WI38 (cell line): ENCODE results near the gene SOX12.

Experiments used
- H3K4me3 ChIP-seq: 2 replicates; pipeline ENCODE4 v1.5.1; 2011; ENCODE audit warnings: low read depth, mild to moderate bottlenecking, control low read depth, low read length
- TF ChIP-seq, protein P1 (sequence below): IDR thresholded peaks from 2 replicates; pipeline ENCODE4 v1.5.1; 2012; ENCODE audit warnings: low read depth, mild to moderate bottlenecking, control low read depth, low read length

Gene SOX12

DNA sequence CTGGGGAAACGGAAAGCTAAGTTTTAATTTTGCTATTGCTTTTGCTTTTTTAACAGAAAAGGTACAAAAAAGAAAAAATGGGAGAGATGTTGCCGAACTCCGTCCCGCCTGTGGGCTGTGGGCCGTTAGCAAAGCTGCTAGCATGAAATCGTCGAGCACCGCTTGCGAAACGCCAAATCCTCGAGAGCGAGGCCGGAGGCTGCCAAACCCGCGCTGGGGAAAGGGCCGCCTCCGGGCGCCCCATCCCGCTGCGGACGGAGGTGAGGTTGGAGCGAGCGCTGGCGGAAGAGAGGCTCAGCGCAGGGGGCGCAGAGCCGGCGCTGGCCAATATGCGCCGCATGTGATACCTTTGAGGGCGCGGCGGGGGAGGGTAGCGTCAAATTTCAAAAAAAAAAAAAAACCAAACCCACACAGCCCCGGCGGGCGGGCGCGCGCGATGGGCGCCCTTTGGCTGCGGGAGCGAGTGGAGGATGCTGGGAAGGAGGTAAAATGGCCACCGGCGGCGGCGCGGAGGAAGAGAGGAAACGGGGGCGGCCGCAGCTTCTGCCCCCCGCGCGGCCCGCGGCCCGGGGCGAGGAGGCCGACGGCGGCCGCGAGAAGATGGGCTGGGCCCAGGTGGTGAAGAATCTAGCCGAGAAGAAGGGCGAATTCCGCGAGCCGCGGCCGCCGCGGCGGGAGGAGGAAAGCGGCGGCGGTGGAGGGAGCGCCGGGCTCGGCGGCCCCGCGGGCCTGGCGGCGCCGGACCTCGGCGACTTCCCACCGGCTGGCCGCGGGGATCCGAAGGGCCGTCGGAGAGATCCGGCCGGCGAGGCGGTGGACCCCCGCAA lies 28.0 kb upstream of the SOX12 start, which contains the start of gene ZCCHC3:
TSS of gene ZCCHC3 (plus strand) at position 473 of the 827 bp plus-strand sequence. CDS start at position 490, 17 bp downstream.
- TF ChIP-seq, protein P1, sequence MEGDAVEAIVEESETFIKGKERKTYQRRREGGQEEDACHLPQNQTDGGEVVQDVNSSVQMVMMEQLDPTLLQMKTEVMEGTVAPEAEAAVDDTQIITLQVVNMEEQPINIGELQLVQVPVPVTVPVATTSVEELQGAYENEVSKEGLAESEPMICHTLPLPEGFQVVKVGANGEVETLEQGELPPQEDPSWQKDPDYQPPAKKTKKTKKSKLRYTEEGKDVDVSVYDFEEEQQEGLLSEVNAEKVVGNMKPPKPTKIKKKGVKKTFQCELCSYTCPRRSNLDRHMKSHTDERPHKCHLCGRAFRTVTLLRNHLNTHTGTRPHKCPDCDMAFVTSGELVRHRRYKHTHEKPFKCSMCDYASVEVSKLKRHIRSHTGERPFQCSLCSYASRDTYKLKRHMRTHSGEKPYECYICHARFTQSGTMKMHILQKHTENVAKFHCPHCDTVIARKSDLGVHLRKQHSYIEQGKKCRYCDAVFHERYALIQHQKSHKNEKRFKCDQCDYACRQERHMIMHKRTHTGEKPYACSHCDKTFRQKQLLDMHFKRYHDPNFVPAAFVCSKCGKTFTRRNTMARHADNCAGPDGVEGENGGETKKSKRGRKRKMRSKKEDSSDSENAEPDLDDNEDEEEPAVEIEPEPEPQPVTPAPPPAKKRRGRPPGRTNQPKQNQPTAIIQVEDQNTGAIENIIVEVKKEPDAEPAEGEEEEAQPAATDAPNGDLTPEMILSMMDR = no peak
- peak within 1 kb of the TSS; percentile 92 for H3K4me3 ChIP-seq

DNA sequence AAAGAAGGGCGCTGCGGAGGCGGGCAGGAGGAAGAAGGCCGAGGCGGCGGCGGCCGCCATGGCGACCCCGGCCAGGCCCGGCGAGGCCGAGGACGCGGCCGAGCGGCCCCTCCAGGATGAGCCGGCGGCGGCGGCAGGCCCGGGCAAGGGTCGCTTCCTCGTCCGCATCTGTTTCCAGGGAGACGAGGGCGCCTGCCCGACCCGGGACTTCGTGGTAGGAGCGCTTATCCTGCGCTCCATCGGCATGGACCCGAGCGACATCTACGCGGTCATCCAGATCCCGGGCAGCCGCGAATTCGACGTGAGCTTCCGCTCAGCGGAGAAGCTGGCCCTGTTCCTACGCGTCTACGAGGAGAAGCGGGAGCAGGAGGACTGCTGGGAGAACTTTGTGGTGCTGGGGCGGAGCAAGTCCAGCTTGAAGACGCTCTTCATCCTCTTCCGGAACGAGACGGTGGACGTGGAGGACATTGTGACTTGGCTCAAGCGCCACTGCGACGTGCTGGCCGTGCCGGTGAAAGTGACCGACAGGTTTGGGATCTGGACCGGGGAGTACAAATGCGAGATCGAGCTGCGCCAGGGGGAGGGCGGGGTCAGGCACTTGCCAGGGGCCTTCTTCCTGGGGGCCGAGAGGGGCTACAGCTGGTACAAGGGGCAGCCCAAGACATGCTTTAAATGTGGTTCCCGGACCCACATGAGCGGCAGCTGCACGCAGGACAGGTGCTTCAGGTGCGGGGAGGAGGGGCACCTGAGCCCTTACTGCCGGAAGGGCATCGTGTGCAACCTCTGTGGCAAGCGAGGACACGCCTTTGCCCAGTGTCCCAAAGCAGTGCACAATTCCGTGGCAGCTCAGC lies 27.2 kb upstream of the SOX12 start:
- TF ChIP-seq, protein P1 = no peak
- H3K4me3 ChIP-seq = peak overlapping the region; percentile 92

DNA sequence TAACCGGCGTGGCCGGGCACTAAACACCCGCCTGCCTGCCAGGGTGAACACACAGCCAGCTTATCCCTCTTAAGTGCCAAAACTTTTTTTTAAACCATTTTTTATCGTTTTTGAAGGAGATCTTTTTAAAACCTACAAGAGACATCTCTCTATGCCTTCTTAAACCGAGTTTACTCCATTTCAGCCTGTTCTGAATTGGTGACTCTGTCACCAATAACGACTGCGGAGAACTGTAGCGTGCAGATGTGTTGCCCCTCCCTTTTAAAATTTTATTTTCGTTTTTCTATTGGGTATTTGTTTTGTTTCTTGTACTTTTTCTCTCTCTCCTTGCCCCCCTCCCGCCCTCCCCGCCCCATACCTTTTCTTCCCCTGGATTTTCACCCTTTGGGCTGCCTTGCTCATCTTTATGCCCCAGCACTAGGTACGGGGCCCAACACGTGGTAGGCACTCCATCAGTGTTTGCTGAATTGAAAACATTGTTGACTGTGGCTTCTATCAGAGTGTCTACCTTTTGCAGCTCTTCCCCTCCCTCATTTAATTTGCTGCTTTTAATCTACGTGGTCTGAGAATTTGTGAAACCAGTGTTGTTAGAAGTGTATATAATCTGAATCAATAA lies 26.5 kb upstream of the SOX12 start:
- peak overlapping the region; percentile 92 for H3K4me3 ChIP-seq
- TF ChIP-seq, protein P1 = no peak

DNA sequence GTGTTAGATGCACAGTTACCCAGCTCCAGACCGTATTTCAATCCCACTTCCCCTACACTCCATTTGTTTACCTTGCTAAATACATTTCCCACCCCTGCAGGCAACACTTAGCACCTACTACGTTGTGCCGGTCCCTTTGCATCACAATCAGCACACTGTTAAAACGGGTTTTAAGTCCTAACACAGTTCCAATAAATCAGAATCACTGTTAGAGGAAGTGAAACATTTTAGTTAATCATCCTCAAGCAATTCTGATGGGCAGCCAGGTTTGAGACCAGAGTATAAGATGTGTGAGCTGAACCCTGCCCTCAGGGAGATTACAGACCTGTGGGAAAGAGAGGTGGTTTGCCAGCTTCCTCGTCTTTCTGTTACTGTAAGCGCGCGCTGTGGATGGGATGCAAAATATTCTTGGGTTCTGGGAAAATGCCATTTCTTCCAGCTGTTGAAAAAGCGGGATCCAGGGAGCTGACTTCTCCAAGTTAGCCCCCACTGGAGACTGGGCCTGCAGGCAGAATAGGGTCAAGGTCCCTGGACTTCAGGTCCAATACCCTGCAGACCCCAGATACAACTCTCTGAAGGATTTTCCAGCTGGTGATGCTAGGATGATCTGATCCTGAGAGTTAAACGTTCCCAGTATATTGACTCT lies 24.9 kb upstream of the SOX12 start:
- H3K4me3 ChIP-seq = peak overlapping the region; percentile 92
- TF ChIP-seq, protein P1 = no peak

DNA sequence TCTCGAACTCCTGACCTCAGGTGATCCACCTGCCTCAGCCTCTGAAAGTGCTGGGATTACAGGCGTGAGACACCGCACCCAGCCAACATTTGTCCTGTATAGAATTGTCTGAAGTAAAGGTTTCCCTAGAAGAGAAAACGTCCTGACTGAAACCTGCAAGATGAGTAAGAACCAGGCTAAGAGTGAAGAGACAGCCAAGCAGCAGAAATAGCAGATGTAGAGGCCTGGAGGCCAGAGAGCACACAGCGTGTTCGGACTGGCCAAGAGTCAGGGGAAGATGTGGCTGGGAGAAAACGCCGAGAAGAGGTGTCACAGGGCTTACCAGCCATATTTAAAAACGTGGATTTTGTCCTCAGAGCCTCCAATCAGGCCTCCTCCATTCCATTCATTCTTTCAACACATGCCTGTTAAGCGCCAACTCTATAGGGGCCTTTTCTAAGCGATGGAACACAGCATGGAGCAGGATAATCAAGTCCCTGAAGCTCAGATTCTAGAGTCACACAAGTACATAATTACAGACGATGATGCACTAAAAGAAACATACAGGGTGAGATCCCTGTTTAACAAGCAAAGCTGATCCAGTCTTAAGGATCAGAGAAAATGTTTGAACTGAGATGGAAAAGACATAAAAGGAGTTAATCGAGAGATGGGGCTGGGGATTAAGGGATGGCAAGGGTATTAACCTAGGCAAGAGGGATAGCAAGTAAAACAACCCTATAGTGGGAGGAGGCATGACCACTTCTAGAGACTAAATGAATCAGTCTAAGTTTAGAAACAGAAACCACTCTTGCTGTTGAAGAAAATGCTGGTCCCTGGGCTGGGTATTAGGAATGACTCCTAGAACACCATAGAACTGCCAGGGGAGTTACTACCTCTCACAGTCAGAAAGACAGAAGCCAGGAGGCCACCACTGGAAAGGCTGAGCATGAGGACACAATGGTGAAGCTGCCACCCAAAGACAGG lies 23.2 kb upstream of the SOX12 start:
- no peak overlapping the region for H3K4me3 ChIP-seq
- TF ChIP-seq, protein P1 = no peak

DNA sequence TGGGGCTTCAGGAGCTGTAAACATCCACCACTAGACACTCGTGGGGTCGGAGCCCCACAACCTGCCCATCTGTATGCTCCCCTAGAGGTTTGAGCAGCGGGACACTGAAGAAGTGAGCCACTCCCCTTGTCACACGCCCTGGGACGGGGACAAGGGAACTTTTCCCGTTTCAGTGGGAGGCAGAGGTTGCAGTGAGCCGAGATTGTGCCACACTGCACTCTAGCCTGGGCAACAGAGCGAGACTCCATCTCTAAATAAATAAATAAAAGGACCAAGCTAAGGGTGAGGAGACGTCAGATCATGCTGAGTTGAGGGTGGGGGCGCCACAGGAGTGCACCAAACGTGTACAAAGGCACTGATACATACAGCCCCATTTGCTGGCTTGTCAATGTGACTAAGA lies 19.6 kb upstream of the SOX12 start:
- H3K4me3 ChIP-seq = no peak overlapping the region
- TF ChIP-seq, protein P1 = no peak
